HG03159 (cell line): Measurements from ENCODE around the gene PCGF2.

Source experiments
- ATAC-seq: cut with Tn5 transposase; IDR thresholded peaks from one replicate; pipeline ENCODE4 v1.9.1; 2021; ENCODE audit warnings: mild to moderate bottlenecking, moderate library complexity; ENCODE audit not compliant: unreplicated experiment

PCGF2 gene

GRCh38 chr17:38704606-38705522 lies 43.3 kb downstream of the PCGF2 start, which contains the start of gene MLLT6:
Gene MLLT6, plus strand, starts transcription at chr17:38705273. Its CDS starts 360 bp downstream, at chr17:38705633.
- no peak for ATAC-seq

- ATAC-seq, result no peak
Observed at GRCh38 chr17:38703742-38704605, 44.2 kb downstream of the PCGF2 start.

- no peak for ATAC-seq
Observed at GRCh38 chr17:38702916-38703741, 45.0 kb downstream of the PCGF2 start.

GRCh38 chr17:38702166-38702915 lies 45.8 kb downstream of the PCGF2 start:
- ATAC-seq, result peak; percentile 33

GRCh38 chr17:38701504-38702165 lies 46.5 kb downstream of the PCGF2 start:
- peak; percentile 20 for ATAC-seq

- no peak for ATAC-seq
Observed at GRCh38 chr17:38698760-38699159, 49.4 kb downstream of the PCGF2 start.

- no peak for ATAC-seq
Observed at GRCh38 chr17:38697061-38697820, 50.9 kb downstream of the PCGF2 start.

- ATAC-seq, result no peak
Observed at GRCh38 chr17:38693700-38694329, 54.3 kb downstream of the PCGF2 start.

- ATAC-seq, result no peak
Observed at GRCh38 chr17:38691154-38691553, 57.0 kb downstream of the PCGF2 start.

- ATAC-seq, result no peak
Observed at GRCh38 chr17:38690386-38690785, 57.8 kb downstream of the PCGF2 start.

GRCh38 chr17:38687286-38687685 lies 60.9 kb downstream of the PCGF2 start:
- ATAC-seq, result no peak

GRCh38 chr17:38685491-38685890 lies 62.6 kb downstream of the PCGF2 start:
- no peak for ATAC-seq
